ENCODE data around the gene PLS1.
A peak's percentile ranks its signal among the peaks of the same experiment; 100 is the strongest.

DNA sequence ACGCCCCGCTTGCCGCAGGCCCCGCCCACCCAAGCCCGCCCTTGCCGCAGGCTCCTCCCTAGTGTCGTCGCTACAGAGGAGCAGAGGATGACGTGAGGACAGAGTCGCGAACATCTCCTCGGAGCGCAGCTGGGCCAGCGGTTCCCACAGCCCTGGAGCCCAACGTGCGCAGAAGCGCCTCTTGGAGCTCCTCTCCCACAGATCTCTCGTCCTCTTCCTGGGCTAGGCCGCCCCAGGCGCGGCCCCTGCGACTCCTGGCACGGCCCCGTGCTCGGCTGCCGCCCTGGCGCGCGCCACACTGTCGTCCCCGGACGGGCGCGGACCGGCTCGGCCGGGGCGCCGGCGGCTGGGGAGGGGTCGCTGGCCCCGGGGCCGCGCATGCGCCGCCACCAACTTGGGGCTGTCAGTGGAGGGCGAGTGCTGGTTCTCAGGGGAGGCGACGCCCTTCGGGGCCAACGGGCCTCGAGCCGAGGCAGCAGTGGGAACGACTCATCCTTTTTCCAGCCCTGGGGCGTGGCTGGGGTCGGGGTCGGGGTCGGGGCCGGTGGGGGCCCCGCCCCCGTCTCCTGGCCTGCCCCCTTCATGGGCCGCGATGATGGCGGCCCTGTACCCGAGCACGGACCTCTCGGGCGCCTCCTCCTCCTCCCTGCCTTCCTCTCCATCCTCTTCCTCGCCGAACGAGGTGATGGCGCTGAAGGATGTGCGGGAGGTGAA lies 127.9 kb downstream of the PLS1 start, which contains the start of gene TRPC1:
- TF ChIP-seq CTCF (IDR thresholded peaks at IDR 0.05) (no peak), POLR2A (IDR thresholded peaks at IDR 0.05) (peak; percentile 50), POLR2AphosphoS5 (IDR thresholded peaks at IDR 0.05) (peak; percentile 85 to 92 (median 89))
